NB4 (cell line): ENCODE results near the gene EHD1.

ENCODE experiments used
- MYC ChIP-seq: IDR thresholded peaks from 2 replicates; pipeline ENCODE4 v1.6.1; 2011; ENCODE audit warnings: low read depth, low read length
- POLR2A ChIP-seq: IDR thresholded peaks from 2 replicates; pipeline ENCODE4 v1.6.1; 2011; ENCODE audit warnings: mild to moderate bottlenecking; ENCODE audit not compliant: insufficient read length; ENCODE audit errors: extremely low read depth
- TF ChIP-seq, protein P1 (sequence below): IDR thresholded peaks from one replicate; pipeline ENCODE4 v1.5.1; 2012; ENCODE audit warnings: low read depth, low read length
- TF ChIP-seq, protein P2 (sequence below): IDR thresholded peaks from 2 replicates; pipeline ENCODE4 v1.6.1; 2011; ENCODE audit warnings: low read depth, low read length

- no peak for TF ChIP-seq POLR2A
- TF ChIP-seq, protein P1, sequence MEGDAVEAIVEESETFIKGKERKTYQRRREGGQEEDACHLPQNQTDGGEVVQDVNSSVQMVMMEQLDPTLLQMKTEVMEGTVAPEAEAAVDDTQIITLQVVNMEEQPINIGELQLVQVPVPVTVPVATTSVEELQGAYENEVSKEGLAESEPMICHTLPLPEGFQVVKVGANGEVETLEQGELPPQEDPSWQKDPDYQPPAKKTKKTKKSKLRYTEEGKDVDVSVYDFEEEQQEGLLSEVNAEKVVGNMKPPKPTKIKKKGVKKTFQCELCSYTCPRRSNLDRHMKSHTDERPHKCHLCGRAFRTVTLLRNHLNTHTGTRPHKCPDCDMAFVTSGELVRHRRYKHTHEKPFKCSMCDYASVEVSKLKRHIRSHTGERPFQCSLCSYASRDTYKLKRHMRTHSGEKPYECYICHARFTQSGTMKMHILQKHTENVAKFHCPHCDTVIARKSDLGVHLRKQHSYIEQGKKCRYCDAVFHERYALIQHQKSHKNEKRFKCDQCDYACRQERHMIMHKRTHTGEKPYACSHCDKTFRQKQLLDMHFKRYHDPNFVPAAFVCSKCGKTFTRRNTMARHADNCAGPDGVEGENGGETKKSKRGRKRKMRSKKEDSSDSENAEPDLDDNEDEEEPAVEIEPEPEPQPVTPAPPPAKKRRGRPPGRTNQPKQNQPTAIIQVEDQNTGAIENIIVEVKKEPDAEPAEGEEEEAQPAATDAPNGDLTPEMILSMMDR, result no peak
- no peak for TF ChIP-seq MYC
- TF ChIP-seq, protein P2, sequence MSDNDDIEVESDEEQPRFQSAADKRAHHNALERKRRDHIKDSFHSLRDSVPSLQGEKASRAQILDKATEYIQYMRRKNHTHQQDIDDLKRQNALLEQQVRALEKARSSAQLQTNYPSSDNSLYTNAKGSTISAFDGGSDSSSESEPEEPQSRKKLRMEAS, result no peak
Observed at GRCh38 chr11:64862987-64863390, 15.4 kb downstream of the EHD1 start.
